HG02571 (cell line): Measurements from ENCODE around the gene ATF7IP2.
A peak's percentile ranks its signal among the peaks of the same experiment; 100 is the strongest.
"Not testable (repeated sequence)": the region's sequence is repeated elsewhere in the genome, so short reads cannot be mapped to it uniquely, and the experiment has no call there.

Source experiments
- ATAC-seq: cut with Tn5 transposase; IDR thresholded peaks from one replicate; pipeline ENCODE4 v1.9.1; 2021; ENCODE audit warnings: mild to moderate bottlenecking, moderate library complexity; ENCODE audit not compliant: unreplicated experiment

Gene ATF7IP2

GRCh38 chr16:10385725-10386516 is at the start of gene ATF7IP2:
ATF7IP2 (plus strand) TSS chr16:10386061; CDS start chr16:10430621, 44,560 bp downstream.
- peak; percentile 87 for ATAC-seq

GRCh38 chr16:10338426-10338825 is 47.4 kb upstream of the ATF7IP2 start:
- ATAC-seq: no peak

- no peak for ATAC-seq
These were observed 45.8 kb upstream of the ATF7IP2 start for GRCh38 chr16:10339777-10340732.

GRCh38 chr16:10343124-10343760 is 42.6 kb upstream of the ATF7IP2 start:
- ATAC-seq: no peak

GRCh38 chr16:10344699-10345098 is 41.2 kb upstream of the ATF7IP2 start:
- not testable (repeated sequence) for ATAC-seq

- no peak for ATAC-seq
These were observed 40.2 kb upstream of the ATF7IP2 start for GRCh38 chr16:10345629-10346028.

GRCh38 chr16:10349851-10350250 is 36.0 kb upstream of the ATF7IP2 start:
- no peak for ATAC-seq

- ATAC-seq: no peak
These were observed 33.6 kb upstream of the ATF7IP2 start for GRCh38 chr16:10352262-10352661.

GRCh38 chr16:10355589-10355988 is 30.3 kb upstream of the ATF7IP2 start:
- no peak for ATAC-seq

GRCh38 chr16:10356870-10357842 is 28.7 kb upstream of the ATF7IP2 start:
- ATAC-seq: no peak

GRCh38 chr16:10361747-10362076 is 24.1 kb upstream of the ATF7IP2 start:
- ATAC-seq: not testable (repeated sequence)

GRCh38 chr16:10362077-10362863 is 23.6 kb upstream of the ATF7IP2 start:
- no peak for ATAC-seq

GRCh38 chr16:10362864-10363197 is 23.0 kb upstream of the ATF7IP2 start:
- ATAC-seq: not testable (repeated sequence)

GRCh38 chr16:10366619-10367018 is 19.2 kb upstream of the ATF7IP2 start:
- not testable (repeated sequence) for ATAC-seq

GRCh38 chr16:10367616-10368188 is 18.2 kb upstream of the ATF7IP2 start:
- ATAC-seq: no peak

GRCh38 chr16:10368969-10369551 is 16.8 kb upstream of the ATF7IP2 start:
- no peak for ATAC-seq

- no peak for ATAC-seq
These were observed 15.7 kb upstream of the ATF7IP2 start for GRCh38 chr16:10370096-10370726.

- no peak for ATAC-seq
These were observed 14.3 kb upstream of the ATF7IP2 start for GRCh38 chr16:10371592-10371991.
